ENCODE results near the gene C3orf62. TPM values are rescaled to one million over a fixed set of nuclear protein-coding genes. Genes with fewer than 3 reads are reported as not detected.
"Not testable (repeated sequence)": the region's sequence is repeated elsewhere in the genome, so short reads cannot be mapped to it uniquely, and the experiment has no call there.

C3orf62 gene
- total and polyA plus RNA-seq, 12 donors: 2.3 to 9.1 (median 2.8) TPM

DNA sequence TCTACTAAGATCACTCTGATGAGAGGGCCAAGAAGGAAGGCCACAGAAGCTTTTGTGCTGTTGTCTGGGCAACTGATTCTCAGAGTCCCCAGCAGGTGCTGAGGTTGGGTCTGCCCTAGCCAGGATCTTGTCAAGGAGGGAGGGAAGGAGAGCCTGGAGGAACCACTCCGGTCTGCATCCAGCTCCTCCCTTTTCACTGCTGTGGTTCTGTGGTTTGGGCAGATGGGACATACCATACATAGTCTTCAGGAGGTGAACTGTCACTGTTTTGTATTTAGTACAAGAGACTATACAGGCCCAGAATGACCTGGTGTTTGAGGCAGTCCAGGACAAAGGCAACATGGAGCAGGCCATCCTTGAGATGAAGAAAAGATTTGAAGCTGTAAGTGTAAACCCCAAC lies 21.9 kb downstream of the C3orf62 start:
- no peaks in the 10 kb centered on the region for H3K27me3 ChIP-seq
- H3K27ac ChIP-seq: no peak overlapping the region
- H3K4me3 ChIP-seq: no peak overlapping the region
- TF ChIP-seq, protein P1, sequence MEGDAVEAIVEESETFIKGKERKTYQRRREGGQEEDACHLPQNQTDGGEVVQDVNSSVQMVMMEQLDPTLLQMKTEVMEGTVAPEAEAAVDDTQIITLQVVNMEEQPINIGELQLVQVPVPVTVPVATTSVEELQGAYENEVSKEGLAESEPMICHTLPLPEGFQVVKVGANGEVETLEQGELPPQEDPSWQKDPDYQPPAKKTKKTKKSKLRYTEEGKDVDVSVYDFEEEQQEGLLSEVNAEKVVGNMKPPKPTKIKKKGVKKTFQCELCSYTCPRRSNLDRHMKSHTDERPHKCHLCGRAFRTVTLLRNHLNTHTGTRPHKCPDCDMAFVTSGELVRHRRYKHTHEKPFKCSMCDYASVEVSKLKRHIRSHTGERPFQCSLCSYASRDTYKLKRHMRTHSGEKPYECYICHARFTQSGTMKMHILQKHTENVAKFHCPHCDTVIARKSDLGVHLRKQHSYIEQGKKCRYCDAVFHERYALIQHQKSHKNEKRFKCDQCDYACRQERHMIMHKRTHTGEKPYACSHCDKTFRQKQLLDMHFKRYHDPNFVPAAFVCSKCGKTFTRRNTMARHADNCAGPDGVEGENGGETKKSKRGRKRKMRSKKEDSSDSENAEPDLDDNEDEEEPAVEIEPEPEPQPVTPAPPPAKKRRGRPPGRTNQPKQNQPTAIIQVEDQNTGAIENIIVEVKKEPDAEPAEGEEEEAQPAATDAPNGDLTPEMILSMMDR (IDR thresholded peaks at IDR 0.05): no peak
- H3K4me1 ChIP-seq: no peaks in the 10 kb centered on the region
- ATAC-seq (no peak), DNase-seq (no peak)
- intact Hi-C loops (cut with DNase I): no loop called here
- WGBS, 2 donors: 61 to 77% methylated on average over 1 of the region's 1 CpG
- peaks cover 0 to 10% (median 0%) of the 10 kb centered on the region in 9 donors for H3K36me3 ChIP-seq
- no peaks in the 10 kb centered on the region for H3K9me3 ChIP-seq

DNA sequence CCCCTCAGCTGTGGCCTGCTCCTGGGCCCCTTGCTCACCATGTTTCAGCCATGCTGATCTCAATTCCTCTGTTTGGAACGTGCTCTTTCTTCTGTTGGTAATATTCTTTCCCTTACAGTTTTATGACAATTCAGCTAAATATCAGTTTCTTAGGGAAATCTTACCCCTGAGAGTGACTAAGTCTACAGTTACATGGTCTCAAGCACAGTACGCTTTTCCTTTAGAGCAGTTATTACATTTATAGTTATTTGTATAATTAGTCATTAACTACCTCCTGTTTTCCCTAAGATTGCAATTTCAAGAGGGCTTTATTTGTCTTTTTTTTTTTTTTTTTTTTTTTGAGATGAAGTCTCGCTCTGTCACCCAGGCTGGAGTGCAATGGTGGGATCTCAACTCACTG lies 23.5 kb downstream of the C3orf62 start:
- Histone ChIP-seq H3K27ac (no peak overlapping the region), H3K4me1 (peaks cover 0 to 13% (median 8%) of the 10 kb centered on the region in 9 donors), H3K4me3 (no peak overlapping the region), H3K9me3 (no peaks in the 10 kb centered on the region), H3K36me3 (peaks cover 0 to 10% (median 0%) of the 10 kb centered on the region in 9 donors), H3K27me3 (no peaks in the 10 kb centered on the region)
- ATAC-seq: no peak
- 95 to 96% methylated on average over 3 of the region's 3 CpGs for WGBS, 2 donors
- no peak for DNase-seq
- TF ChIP-seq, protein P1 (IDR thresholded peaks at IDR 0.05): no peak
- intact Hi-C loops (cut with DNase I): no loop called here

DNA sequence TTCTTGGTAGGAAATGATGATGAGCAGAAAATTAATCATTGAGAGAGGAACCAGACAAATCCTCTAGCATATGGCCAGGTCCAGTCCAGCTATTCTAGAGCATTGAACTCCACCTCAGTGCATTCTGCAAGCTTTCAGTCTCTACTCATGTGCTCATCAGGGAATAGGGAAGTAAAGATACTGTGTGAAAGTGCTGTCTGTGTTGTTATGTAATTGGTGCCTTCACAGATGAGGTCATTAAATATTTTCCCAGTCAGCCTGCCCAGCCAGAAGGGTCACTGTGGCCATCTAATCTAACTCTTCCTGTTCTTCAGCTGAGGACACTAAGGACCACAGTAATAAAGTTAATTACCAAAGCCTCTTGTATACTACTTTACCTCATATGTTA lies 28.2 kb downstream of the C3orf62 start:
- Histone ChIP-seq H3K9me3 (no peaks in the 10 kb centered on the region), H3K27ac (peak overlapping the region in 8 of 10 donors; percentile 55 to 86 (median 78)), H3K36me3 (peaks cover 0 to 17% (median 0%) of the 10 kb centered on the region in 9 donors), H3K4me3 (no peak overlapping the region), H3K4me1 (peaks cover 0 to 24% (median 12%) of the 10 kb centered on the region in 9 donors), H3K27me3 (no peaks in the 10 kb centered on the region)
- intact Hi-C loops (cut with DNase I): no loop called here
- ATAC-seq (peak; percentile 67 to 96 (median 94)), DNase-seq (peak in 1 of 2 donors; percentile 37)
- TF ChIP-seq, protein P1 (IDR thresholded peaks at IDR 0.05): no peak

DNA sequence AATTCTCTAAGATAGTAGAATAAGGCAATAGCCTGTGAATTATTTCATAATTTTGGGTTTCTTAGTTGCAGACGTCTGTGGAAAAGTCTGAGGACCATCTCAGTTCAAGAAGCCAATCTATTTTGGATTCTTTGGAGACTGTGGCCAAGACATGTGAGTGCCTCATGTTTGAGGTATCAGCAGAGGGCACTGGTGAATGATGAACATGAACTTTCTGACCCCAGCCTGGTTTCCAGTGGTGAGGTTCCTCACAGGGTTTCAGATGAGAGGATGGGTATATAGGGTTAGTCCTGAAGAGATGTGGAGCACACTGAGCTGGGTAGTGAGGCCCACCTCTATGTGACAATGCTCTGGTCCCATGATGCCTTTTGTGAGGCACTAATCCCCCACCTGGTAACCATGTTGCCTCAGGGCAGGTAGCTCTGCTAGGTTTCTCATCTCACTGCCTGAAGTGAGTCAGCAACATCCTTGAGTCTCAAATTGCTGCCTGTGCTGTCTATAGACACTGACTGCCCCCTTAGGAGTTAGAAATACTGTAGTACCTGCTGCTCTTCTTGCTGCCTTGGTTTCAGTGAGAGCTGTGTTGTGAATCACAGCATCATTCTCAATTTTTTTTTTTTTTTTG lies 32.3 kb downstream of the C3orf62 start:
- no peak overlapping the region for H3K4me3 ChIP-seq
- H3K27ac ChIP-seq: peak overlapping the region in 3 of 10 donors; percentile 10 to 26 (median 12)
- H3K9me3 ChIP-seq: no peaks in the 10 kb centered on the region
- TF ChIP-seq, protein P1 (IDR thresholded peaks at IDR 0.05): no peak
- H3K27me3 ChIP-seq: no peaks in the 10 kb centered on the region
- 28 to 50% methylated on average over 1 of the region's 1 CpG for WGBS, 2 donors
- peaks cover 0 to 37% (median 0%) of the 10 kb centered on the region in 9 donors for H3K36me3 ChIP-seq
- intact Hi-C loops (cut with DNase I): no loop called here
- H3K4me1 ChIP-seq: peaks cover 0 to 25% (median 12%) of the 10 kb centered on the region in 9 donors
- peak in 3 of 8 donors; percentile 23 to 37 (median 34) for ATAC-seq
- no peak for DNase-seq

DNA sequence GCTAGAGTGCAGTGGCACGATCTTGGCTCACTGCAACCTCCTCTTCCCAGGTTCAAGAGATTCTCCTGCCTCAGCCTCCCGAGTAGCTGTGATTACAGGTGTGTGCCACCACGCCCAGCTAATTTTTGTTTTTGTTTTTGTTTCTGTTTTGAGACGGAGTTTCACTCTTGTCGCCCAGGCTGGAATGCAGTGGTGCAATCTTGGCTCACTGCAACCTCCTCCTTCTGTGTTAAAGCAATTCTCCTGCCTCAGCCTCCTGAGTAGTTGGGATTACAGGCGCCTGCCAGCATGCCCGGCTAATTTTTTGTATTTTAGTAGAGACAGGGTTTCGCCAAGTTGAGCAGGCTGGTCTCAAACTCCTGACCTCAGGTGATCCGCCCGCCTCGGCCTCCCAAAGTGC lies 36.9 kb downstream of the C3orf62 start:
- H3K4me3 ChIP-seq; intact Hi-C loops (cut with DNase I); DNase-seq; H3K27me3 ChIP-seq; ATAC-seq; H3K9me3 ChIP-seq: not testable (repeated sequence)
- Histone ChIP-seq H3K4me1 (peaks cover 0 to 24% (median 15%) of the 10 kb centered on the region in 9 donors), H3K27ac (peak overlapping the region in 2 of 10 donors; percentile 67 to 87), H3K36me3 (peaks cover 0 to 40% (median 0%) of the 10 kb centered on the region in 9 donors)
- WGBS, 2 donors: 97 to 99% methylated on average over 11 of the region's 11 CpGs

All from heart right ventricle (tissue), 16 donors.